Mucosa of gallbladder (tissue), 1 donor: ENCODE measurements around the gene PRKG1. TPM values are rescaled to one million over a fixed set of nuclear protein-coding genes. Genes with fewer than 3 reads are reported as not detected.
"Not testable (repeated sequence)": the region's sequence is repeated elsewhere in the genome, so short reads cannot be mapped to it uniquely, and the experiment has no call there.

ENCODE experiments used
- DNase-seq: peaks from one replicate; pipeline ENCODE4 v3.0.0-alpha.2; 2020; ENCODE audit warnings: low spot score
- total RNA-seq: library from RNA; stranded (reverse); gene quantifications from one replicate; pipeline ENCODE4 v1.2.1, GENCODE V29; 2021
- donor health status: DM: no; HTN: no; CAD: no.

The PRKG1 gene
- total RNA-seq, 1 donor from 2014 or later = 28.3 TPM

- DNase-seq = no peak
These were observed 684.1 kb downstream of the PRKG1 start for GRCh38 chr10:51758366-51758765.

DNA sequence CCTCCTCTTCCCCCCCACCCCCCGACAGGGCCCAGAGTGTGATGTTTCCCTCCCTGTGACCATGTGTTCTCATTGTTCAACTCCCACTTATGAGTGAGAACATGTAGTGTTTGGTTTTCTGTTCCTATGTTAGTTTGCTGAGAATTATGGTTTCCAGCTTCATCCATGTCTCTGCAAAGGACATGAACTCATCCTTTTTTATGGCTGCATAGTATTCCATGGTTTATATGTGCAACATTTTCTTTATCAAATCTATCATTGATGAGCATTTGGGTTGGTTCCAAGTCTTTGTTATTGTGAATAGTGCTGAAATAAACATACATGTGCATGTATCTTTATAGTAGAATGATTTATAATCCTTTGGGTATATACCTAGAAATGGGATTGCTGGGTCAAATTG lies 684.6 kb downstream of the PRKG1 start:
- DNase-seq = not testable (repeated sequence)

GRCh38 chr10:51759896-51760534 lies 685.7 kb downstream of the PRKG1 start:
- DNase-seq = no peak

GRCh38 chr10:51760864-51761640 lies 686.8 kb downstream of the PRKG1 start:
- no peak for DNase-seq

DNA sequence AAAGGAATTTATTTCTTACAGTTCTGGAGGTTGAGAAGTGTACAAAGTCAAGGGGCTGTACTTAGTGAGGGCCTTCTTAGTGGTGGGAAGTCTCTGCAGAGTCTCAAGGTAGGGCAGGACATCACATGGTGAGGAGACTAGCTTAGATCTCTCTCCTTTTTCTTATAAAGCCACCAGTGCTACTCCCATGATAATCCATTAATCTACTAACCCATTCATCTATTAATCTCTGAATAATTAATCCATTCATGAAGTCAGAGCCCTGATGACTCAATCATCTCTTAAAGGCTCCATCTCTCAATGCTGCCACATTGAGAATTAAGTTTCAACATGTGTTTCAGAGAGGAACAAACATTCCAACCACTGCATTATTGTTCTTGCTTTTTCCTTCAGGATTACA lies 689.5 kb downstream of the PRKG1 start:
- no peak for DNase-seq

DNA sequence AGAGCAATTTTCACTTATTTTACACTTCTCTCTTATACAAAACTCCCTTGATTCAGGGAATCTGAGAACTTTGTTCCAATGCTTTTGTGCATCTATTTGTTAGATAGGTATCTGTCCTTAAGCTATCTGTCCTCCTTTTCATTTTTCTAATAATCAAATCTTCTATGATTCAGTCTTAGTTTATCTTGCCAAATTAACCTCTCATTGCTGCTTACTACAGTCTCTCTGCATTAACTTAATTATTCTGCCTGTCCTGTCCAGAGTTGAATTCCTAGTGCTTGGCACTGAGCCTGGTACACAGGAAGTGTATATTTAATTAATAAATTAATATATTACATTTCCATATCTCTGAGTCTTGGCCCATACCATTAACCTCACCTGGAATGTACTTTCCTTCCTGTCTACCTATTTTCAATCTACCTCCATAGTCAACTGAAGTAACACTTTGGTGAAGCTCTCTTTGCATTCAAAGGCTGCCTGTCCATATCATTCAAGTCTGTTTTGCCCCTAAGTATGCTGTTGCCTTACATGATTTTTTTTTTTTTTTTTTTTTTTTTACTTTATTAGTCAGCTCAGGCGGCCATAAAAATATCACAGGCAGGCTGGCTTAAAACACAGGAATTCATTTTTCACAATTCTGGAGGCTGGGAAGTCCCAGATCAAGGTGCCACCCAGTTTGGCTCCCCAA lies 691.1 kb downstream of the PRKG1 start:
- DNase-seq = no peak

GRCh38 chr10:51766423-51767102 lies 692.3 kb downstream of the PRKG1 start:
- no peak for DNase-seq

GRCh38 chr10:51767103-51767763 lies 692.9 kb downstream of the PRKG1 start:
- no peak for DNase-seq

GRCh38 chr10:51768886-51769465 lies 694.7 kb downstream of the PRKG1 start:
- no peak for DNase-seq

- no peak for DNase-seq
These were observed 696.4 kb downstream of the PRKG1 start for GRCh38 chr10:51770709-51771108.

- no peak for DNase-seq
These were observed 698.1 kb downstream of the PRKG1 start for GRCh38 chr10:51772387-51772786.

DNA sequence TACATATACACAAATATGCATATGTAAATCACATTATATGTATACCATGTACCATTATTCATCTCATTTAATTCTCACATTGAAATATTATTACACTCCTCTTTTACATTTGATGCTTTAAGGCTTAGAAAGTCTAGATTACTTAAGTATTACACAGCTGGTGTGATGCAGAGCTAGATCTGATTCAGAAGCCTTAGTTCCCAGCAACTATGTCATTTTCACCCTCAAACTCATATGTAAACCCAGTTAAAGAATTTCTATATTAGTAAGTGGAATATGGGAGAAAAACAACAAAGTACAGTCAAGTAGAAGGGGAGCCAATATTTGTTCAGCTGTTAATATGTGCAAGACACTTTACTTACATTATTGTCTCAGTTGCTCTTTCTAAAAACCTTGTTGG lies 699.4 kb downstream of the PRKG1 start:
- no peak for DNase-seq

DNA sequence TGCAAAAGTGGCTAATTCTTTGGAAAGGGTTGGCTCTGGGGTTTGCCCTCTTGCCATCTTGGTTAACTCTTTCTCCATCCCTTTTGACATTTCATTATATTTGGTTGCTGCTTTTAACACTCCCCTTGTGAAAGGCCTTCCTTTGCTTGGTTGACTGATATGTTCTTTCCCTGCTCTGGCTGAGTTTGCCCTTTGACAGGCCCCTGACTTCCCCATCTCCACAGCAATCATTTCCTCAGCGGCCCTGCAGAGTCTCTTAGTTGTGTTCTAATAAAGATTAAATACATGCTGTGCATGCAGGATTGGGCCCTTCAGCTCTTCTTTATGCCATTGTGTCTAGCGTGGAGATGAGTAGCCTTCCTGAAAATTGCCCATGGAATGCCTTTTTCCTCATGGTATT lies 709.7 kb downstream of the PRKG1 start:
- no peak for DNase-seq

DNA sequence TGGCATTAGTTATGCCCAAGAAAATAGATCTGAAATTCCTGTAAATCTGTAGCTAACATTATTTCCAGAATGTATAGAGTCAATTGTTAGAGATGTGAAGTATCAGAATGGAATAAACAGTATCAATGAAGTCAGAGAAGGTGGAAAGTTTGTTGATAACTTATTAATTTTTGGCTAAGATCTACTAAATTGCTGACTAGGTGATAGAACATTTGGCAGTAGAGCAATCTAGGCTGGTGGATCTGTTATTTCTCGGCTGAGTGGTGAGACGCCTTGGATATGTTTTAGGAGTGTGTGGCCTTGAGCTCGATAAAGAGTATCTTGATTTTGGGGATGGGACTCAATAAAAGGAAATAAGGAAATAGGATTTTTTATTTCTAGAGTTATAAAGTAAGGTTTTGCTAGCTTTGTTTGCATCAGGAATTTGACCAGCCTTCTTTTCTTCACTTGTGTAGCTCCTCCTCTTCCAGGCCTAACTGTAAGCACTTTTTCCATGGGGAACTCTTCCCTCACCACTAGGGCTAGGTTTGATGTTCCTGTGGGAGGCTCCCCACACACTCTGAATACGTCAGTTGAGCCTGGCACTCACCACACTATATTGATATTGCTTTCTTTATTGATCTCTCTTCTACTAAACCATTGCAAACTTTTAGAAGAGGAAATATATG lies 711.9 kb downstream of the PRKG1 start:
- DNase-seq = no peak

GRCh38 chr10:51786684-51787035 lies 712.4 kb downstream of the PRKG1 start:
- no peak for DNase-seq

DNA sequence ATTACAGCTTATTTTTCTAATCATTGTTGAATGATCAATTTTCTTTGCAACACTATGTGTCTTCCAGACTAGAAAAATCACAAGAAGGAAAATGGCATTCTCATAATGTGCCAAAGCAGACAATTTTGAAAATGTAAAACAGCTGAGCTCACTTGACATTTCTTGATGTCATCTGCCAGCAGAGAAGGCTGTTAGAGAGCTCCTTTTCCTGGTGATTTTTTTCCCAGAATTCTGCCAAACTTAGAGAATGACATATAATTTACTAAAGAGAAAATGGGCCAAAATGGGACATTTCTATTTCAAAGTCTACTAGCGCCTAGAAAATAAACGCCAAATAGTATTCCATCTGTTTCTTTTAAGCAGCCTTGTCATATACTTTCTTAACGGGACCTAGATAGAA lies 714.0 kb downstream of the PRKG1 start:
- no peak for DNase-seq

DNA sequence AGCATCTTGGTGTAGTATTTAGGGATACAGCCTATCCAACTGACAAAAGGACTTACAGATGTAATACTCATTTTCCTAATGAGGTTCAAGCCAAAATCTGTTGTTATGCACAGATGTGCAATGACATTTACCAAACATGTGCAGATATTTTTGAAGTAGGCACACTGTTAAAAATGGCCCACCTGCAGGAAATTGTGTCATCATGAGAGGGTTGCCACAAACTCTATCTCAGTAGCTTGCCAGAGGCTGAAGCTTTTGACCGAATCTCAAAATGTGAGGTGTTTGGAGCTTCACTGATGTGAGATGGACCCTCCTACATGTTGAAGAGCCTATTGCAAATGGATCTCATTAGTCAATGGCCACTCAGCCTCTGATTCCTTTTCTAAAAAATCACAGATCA lies 714.8 kb downstream of the PRKG1 start:
- DNase-seq = no peak

DNA sequence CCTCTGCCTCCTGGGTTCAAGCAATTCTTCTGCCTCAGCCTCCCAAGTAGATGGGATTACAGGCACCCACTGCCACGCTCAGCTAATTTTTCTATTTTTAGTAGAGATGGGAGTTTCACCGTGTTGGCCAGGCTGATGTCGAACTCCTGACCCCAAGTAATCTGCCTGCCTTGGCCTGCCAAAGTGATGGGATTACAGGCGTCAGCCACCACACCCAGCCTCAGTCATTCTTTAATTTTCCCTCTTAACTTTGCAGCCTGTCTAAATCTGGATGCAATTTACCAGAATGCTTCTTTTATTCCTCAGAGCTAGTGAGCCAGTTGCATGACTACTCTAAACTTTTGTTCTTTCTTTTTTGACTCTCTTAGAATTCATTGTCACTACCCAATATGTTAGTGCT lies 715.6 kb downstream of the PRKG1 start:
- no peak for DNase-seq

GRCh38 chr10:51792678-51793077 lies 718.4 kb downstream of the PRKG1 start:
- DNase-seq = no peak

- no peak for DNase-seq
These were observed 725.8 kb downstream of the PRKG1 start for GRCh38 chr10:51800121-51800520.
